HCT116 (cell line): ENCODE results near the gene MAP4K4. TPM values are rescaled to one million over a fixed set of nuclear protein-coding genes. Genes with fewer than 3 reads are reported as not detected.

Experiments
- ATAC-seq: fragments of 200-7000 bp; cut with Tn5 transposase; 2 replicates; pipeline ENCODE4 v1.9.1; 2020; ENCODE audit warnings: mild to moderate bottlenecking, moderate library complexity
- BruUV-seq: library from RNA; stranded (reverse); fragments of 400-500 nt; replicated peaks from 2 replicates; lab custom pipeline; 2021; lab: Mats Ljungman, UMichigan
- CTCF ChIA-PET: fragments of 300-600 bp; sonication (Branson Sonifier 250); formaldehyde crosslinking; loops from one replicate; lab custom pipeline; 2021; ENCODE audit warnings: antibody characterized with exemption; lab: Charles Lee
- POLR2A ChIA-PET: fragments of 300-600, 350-600 bp; sonication (Branson Sonifier 250); formaldehyde crosslinking; loops from one replicate; lab custom pipeline; 2021; ENCODE audit warnings: antibody characterized with exemption; lab: Charles Lee
- RAD21 ChIA-PET, 2 experiments: fragments of 300-600 bp; sonication (Branson Sonifier 250); formaldehyde crosslinking; loops; one replicate each; lab custom pipeline; 2023; ENCODE audit warnings: low total read pairs in 2 of 2; ENCODE audit not compliant: uncharacterized antibody in 2 of 2, unreplicated experiment in 2 of 2, low non-redundant PET in 1 of 2; lab: Charles Lee
- DNase-seq: peaks from one replicate; pipeline ENCODE4 v3.0.0-alpha.2; 2010; ENCODE audit warnings: low read depth, low spot score
- H2AFZ ChIP-seq: fragments of 200-600 bp; shearing (Covaris generic), sonication (generic); 2 replicates; pipeline ENCODE4 v1.6.1; 2017; ENCODE audit warnings: low read depth, mixed run types, mixed read lengths, antibody characterized with exemption, low read length; ENCODE audit not compliant: poor library complexity, severe bottlenecking
- H3K27ac ChIP-seq: 2 replicates; pipeline ENCODE4 v1.5.1; 2012; ENCODE audit warnings: low read depth, low read length
- H3K27me3 ChIP-seq: fragments of 200-600 bp; sonication (generic); 2 replicates; pipeline ENCODE4 v1.6.1; 2016; ENCODE audit warnings: mixed run types, low read length, mixed read lengths; ENCODE audit not compliant: insufficient read depth
- H3K36me3 ChIP-seq, 2 experiments: fragments of 200-500 bp in 1 of 2; fragments of 200-600 bp in 1 of 2; sonication (Bioruptor generic) in 1 of 2; sonication (generic) in 1 of 2; 2 replicates each; pipeline versions ENCODE4 v1.5.1 to v1.6.1; 2014 to 2016; ENCODE audit warnings: low read length in 2 of 2, inconsistent platforms in 1 of 2, mixed read lengths in 1 of 2, mixed run types in 1 of 2; ENCODE audit not compliant: insufficient read depth in 2 of 2, control insufficient read depth in 1 of 2
- H3K4me1 ChIP-seq, 2 experiments: fragments of 200-600 bp in 1 of 2; sonication (generic) in 1 of 2; 2 replicates each; pipeline versions ENCODE4 v1.5.1 to v1.6.1; 2012 to 2017; ENCODE audit warnings: low read length in 2 of 2, inconsistent platforms in 1 of 2, mild to moderate bottlenecking in 1 of 2, mixed read lengths in 1 of 2, mixed run types in 1 of 2, moderate library complexity in 1 of 2; ENCODE audit not compliant: insufficient read depth in 2 of 2, control insufficient read depth in 1 of 2
- H3K4me2 ChIP-seq: fragments of 200-600 bp; sonication (generic); 2 replicates; pipeline ENCODE4 v1.6.1; 2017; ENCODE audit warnings: mixed run types, low read length, mixed read lengths
- H3K4me3 ChIP-seq, 2 experiments: fragments of 200-600 bp in 1 of 2; sonication (generic) in 1 of 2; replicated peaks in 1 of 2; 2 replicates each; pipeline ENCODE4 v1.5.1; 2011 to 2016; ENCODE audit warnings: low read length in 2 of 2, control low read depth in 1 of 2, low read depth in 1 of 2, mild to moderate bottlenecking in 1 of 2, mixed read lengths in 1 of 2, mixed run types in 1 of 2
- H3K79me2 ChIP-seq: fragments of 200-600 bp; sonication (generic); 2 replicates; pipeline ENCODE4 v1.6.1; 2017; ENCODE audit warnings: mild to moderate bottlenecking, mixed run types, low read length, moderate library complexity, mixed read lengths; ENCODE audit not compliant: insufficient read depth
- H3K9ac ChIP-seq: fragments of 200-600 bp; sonication (generic); 2 replicates; pipeline ENCODE4 v1.6.1; 2016; ENCODE audit warnings: low read length, mixed read lengths
- H3K9me2 ChIP-seq: fragments of 200-600 bp; sonication (generic), shearing (Covaris generic); 2 replicates; pipeline ENCODE4 v1.6.1; 2017; ENCODE audit warnings: mixed run types, mild to moderate bottlenecking, moderate library complexity; ENCODE audit not compliant: insufficient read depth
- H3K9me3 ChIP-seq, 2 experiments: fragments of 200-500 bp in 1 of 2; fragments of 200-600 bp in 1 of 2; sonication (Bioruptor generic) in 1 of 2; sonication (generic) in 1 of 2; 2 replicates each; pipeline ENCODE4 v1.6.1; 2014 to 2017; ENCODE audit warnings: low read length in 2 of 2, mixed read lengths in 2 of 2, inconsistent platforms in 1 of 2, low read depth in 1 of 2, mild to moderate bottlenecking in 1 of 2, mixed run types in 1 of 2, moderate library complexity in 1 of 2; ENCODE audit not compliant: control insufficient read depth in 1 of 2, insufficient read depth in 1 of 2
- H4K20me1 ChIP-seq: fragments of 200-600 bp; sonication (generic), shearing (Covaris generic); 2 replicates; pipeline ENCODE4 v1.6.1; 2017; ENCODE audit warnings: mixed run types, mild to moderate bottlenecking, moderate library complexity; ENCODE audit not compliant: insufficient read depth
- ATF3 ChIP-seq: IDR thresholded peaks from 2 replicates; pipeline ENCODE4 v1.6.1; 2012
- CEBPB ChIP-seq: IDR thresholded peaks from 2 replicates; pipeline ENCODE4 v1.6.1; 2012; ENCODE audit warnings: low read depth
- EGR1 ChIP-seq: IDR thresholded peaks from 2 replicates; pipeline ENCODE4 v1.6.1; 2012; ENCODE audit warnings: low read depth
- MAX ChIP-seq: IDR thresholded peaks from 2 replicates; pipeline ENCODE4 v1.6.1; 2012
- POLR2A ChIP-seq: IDR thresholded peaks from 2 replicates; pipeline ENCODE4 v1.7.0; 2011; ENCODE audit warnings: borderline replicate concordance; ENCODE audit not compliant: insufficient read depth, insufficient read length; ENCODE audit errors: extremely low read depth
- SRF ChIP-seq: IDR thresholded peaks from 2 replicates; pipeline ENCODE4 v1.6.1; 2012; ENCODE audit warnings: low read depth
- ZFX ChIP-seq: fragments of 450-650 bp; IDR thresholded peaks from 2 replicates; pipeline ENCODE4 v1.6.1; 2017
- intact Hi-C: fragments of 100-400 bp; cut with micrococcal nuclease; formaldehyde crosslinking; loops from 2 replicates; pipeline ENCODE4 v1.10.0; 2022
- total RNA-seq: library from RNA; stranded (reverse); gene quantifications from one replicate; pipeline ENCODE4 v1.2.1, GENCODE V29; 2021; ENCODE audit not compliant: unreplicated experiment
- TF ChIP-seq, protein P1 (sequence below), 3 experiments: fragments of 200-600 bp in 1 of 3; sonication (generic) in 1 of 3; IDR thresholded peaks in 2 of 3; conservative IDR thresholded peaks in 1 of 3; 2 replicates each; pipeline ENCODE4 v1.5.1; 2012 to 2017; ENCODE audit warnings: low read depth in 2 of 3, low read length in 2 of 3, antibody characterized with exemption in 1 of 3, borderline replicate concordance in 1 of 3, control low read depth in 1 of 3, mild to moderate bottlenecking in 1 of 3, mixed read lengths in 1 of 3, mixed run types in 1 of 3, moderate library complexity in 1 of 3; ENCODE audit not compliant: insufficient read depth in 1 of 3

The MAP4K4 gene
- total RNA-seq, 1 experiment from 2014 or later: 62.3 TPM

- Histone ChIP-seq H2AFZ (no peak overlapping the region), H3K27ac (no peak overlapping the region), H3K4me3 (no peak overlapping the region), H3K36me3 (no peaks in the 10 kb centered on the region), H3K27me3 (no peaks in the 10 kb centered on the region), H3K9me2 (no peaks in the 10 kb centered on the region), H3K9ac (no peak overlapping the region), H3K9me3 (no peaks in the 10 kb centered on the region), H4K20me1 (peaks cover 10% of the 10 kb centered on the region), H3K4me2 (no peak overlapping the region), H3K4me1 (no peaks in the 10 kb centered on the region), H3K79me2 (peaks cover 90% of the 10 kb centered on the region)
- ATAC-seq (no peak), DNase-seq (no peak)
- CTCF ChIA-PET: no interaction called here
- POLR2A ChIA-PET: no interaction called here
- no peak for TF ChIP-seq POLR2A
- TF ChIP-seq, protein P1, sequence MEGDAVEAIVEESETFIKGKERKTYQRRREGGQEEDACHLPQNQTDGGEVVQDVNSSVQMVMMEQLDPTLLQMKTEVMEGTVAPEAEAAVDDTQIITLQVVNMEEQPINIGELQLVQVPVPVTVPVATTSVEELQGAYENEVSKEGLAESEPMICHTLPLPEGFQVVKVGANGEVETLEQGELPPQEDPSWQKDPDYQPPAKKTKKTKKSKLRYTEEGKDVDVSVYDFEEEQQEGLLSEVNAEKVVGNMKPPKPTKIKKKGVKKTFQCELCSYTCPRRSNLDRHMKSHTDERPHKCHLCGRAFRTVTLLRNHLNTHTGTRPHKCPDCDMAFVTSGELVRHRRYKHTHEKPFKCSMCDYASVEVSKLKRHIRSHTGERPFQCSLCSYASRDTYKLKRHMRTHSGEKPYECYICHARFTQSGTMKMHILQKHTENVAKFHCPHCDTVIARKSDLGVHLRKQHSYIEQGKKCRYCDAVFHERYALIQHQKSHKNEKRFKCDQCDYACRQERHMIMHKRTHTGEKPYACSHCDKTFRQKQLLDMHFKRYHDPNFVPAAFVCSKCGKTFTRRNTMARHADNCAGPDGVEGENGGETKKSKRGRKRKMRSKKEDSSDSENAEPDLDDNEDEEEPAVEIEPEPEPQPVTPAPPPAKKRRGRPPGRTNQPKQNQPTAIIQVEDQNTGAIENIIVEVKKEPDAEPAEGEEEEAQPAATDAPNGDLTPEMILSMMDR (IDR thresholded peaks at IDR 0.05 in 2 of 3, conservative IDR thresholded peaks at IDR 0.05 in 1 of 3; ENCODE audit: borderline replicate concordance in 1 of 3, insufficient read depth in 1 of 3, low read depth in 2 of 3, low read length in 2 of 3): no peak
- no peak for TF ChIP-seq EGR1
- no peak for TF ChIP-seq MAX
- peak; percentile 79 for TF ChIP-seq CEBPB
- no peak for TF ChIP-seq ZFX
- no peak for TF ChIP-seq SRF
- TF ChIP-seq ATF3: no peak
- RAD21 ChIA-PET: no interaction called here
- intact Hi-C loops: no loop called here
- no TSS peak for BruUV-seq
Measured at GRCh38 chr2:101736861-101737291, 39.4 kb downstream of the MAP4K4 start.
